H9 (cell line): ENCODE results near the gene HES4. TPM values are rescaled to one million over a fixed set of nuclear protein-coding genes. Genes with fewer than 3 reads are reported as not detected.

ENCODE experiments used
- DNase-seq: peaks from one replicate; pipeline ENCODE4 v3.0.0-alpha.2; 2017
- H2AFZ ChIP-seq: one replicate; pipeline ENCODE4 v1.6.1; 2013; ENCODE audit warnings: mild to moderate bottlenecking, low read length, control low read depth, moderate library complexity
- H2AK5ac ChIP-seq: 2 replicates; pipeline ENCODE4 v1.6.1; 2013; ENCODE audit warnings: low read length, control low read depth, mixed read lengths; ENCODE audit not compliant: insufficient read length
- H2BK120ac ChIP-seq: one replicate; pipeline ENCODE4 v1.6.1; 2013; ENCODE audit warnings: low read depth, mild to moderate bottlenecking, low read length, control low read depth, inconsistent platforms; ENCODE audit not compliant: poor library complexity, severe bottlenecking
- H2BK12ac ChIP-seq: 2 replicates; pipeline ENCODE4 v1.6.1; 2013; ENCODE audit warnings: low read length, control low read depth, mixed read lengths, low read depth; ENCODE audit not compliant: insufficient read length
- H2BK15ac ChIP-seq: 2 replicates; pipeline ENCODE4 v1.6.1; 2013; ENCODE audit warnings: low read depth, low read length, control low read depth
- H2BK20ac ChIP-seq: one replicate; pipeline ENCODE4 v1.6.1; 2013; ENCODE audit warnings: low read depth, mild to moderate bottlenecking, low read length, control low read depth, inconsistent platforms; ENCODE audit not compliant: poor library complexity, severe bottlenecking
- H2BK5ac ChIP-seq: 2 replicates; pipeline ENCODE4 v1.6.1; 2013; ENCODE audit warnings: low read length, control low read depth, mixed read lengths; ENCODE audit not compliant: insufficient read length
- H3K14ac ChIP-seq: 2 replicates; pipeline ENCODE4 v1.6.1; 2013; ENCODE audit warnings: low read length, control low read depth; ENCODE audit not compliant: insufficient read depth
- H3K18ac ChIP-seq: 2 replicates; pipeline ENCODE4 v1.6.1; 2013; ENCODE audit warnings: low read depth, mild to moderate bottlenecking, mixed read lengths, low read length, control low read depth; ENCODE audit not compliant: insufficient read length
- H3K23ac ChIP-seq: 2 replicates; pipeline ENCODE4 v1.6.1; 2013; ENCODE audit warnings: low read length, control low read depth, mixed read lengths, low read depth; ENCODE audit not compliant: insufficient read length
- H3K23me2 ChIP-seq: 2 replicates; pipeline ENCODE4 v1.6.1; 2013; ENCODE audit warnings: low read depth, mild to moderate bottlenecking, mixed read lengths, low read length, control low read depth; ENCODE audit not compliant: insufficient read length, poor library complexity, severe bottlenecking
- H3K27ac ChIP-seq: 2 replicates; pipeline ENCODE4 v1.5.1; 2013; ENCODE audit warnings: low read length, control low read depth, mixed read lengths, low read depth; ENCODE audit not compliant: insufficient read length
- H3K27me3 ChIP-seq: 2 replicates; pipeline ENCODE4 v1.6.1; 2013; ENCODE audit warnings: low read length, control low read depth, inconsistent platforms; ENCODE audit not compliant: insufficient read depth
- H3K4ac ChIP-seq: 2 replicates; pipeline ENCODE4 v1.6.1; 2013; ENCODE audit warnings: low read depth, mild to moderate bottlenecking, control low read depth, inconsistent platforms, low read length, moderate library complexity
- H3K4me1 ChIP-seq: 2 replicates; pipeline ENCODE4 v1.6.1; 2013; ENCODE audit warnings: low read length, control low read depth, inconsistent platforms; ENCODE audit not compliant: insufficient read depth
- H3K4me2 ChIP-seq: 2 replicates; pipeline ENCODE4 v1.6.1; 2013; ENCODE audit warnings: low read length, control low read depth, mixed read lengths; ENCODE audit not compliant: insufficient read length, insufficient read depth
- H3K56ac ChIP-seq: 2 replicates; pipeline ENCODE4 v1.6.1; 2013; ENCODE audit warnings: low read depth, mild to moderate bottlenecking, mixed read lengths, low read length, control low read depth; ENCODE audit not compliant: insufficient read length
- H3K79me1 ChIP-seq: 2 replicates; pipeline ENCODE4 v1.6.1; 2013; ENCODE audit warnings: low read depth, mild to moderate bottlenecking, moderate library complexity, low read length, control low read depth, inconsistent platforms; ENCODE audit not compliant: insufficient read depth, poor library complexity, severe bottlenecking
- H3K79me2 ChIP-seq: 2 replicates; pipeline ENCODE4 v1.6.1; 2013; ENCODE audit warnings: low read length, control low read depth, inconsistent platforms; ENCODE audit not compliant: insufficient read depth
- H3K9ac ChIP-seq: 2 replicates; pipeline ENCODE4 v1.6.1; 2013; ENCODE audit warnings: low read length, control low read depth, mixed read lengths; ENCODE audit not compliant: insufficient read length; ENCODE audit errors: extremely low read depth
- H3K9me3 ChIP-seq: one replicate; pipeline ENCODE4 v1.6.1; 2013; ENCODE audit warnings: low read depth, low read length, inconsistent platforms; ENCODE audit not compliant: control insufficient read depth
- H3T11ph ChIP-seq: one replicate; pipeline ENCODE4 v1.6.1; 2013; ENCODE audit warnings: mild to moderate bottlenecking, low read length, control low read depth, inconsistent platforms
- H4K20me1 ChIP-seq: one replicate; pipeline ENCODE4 v1.6.1; 2013; ENCODE audit not compliant: control insufficient read depth, insufficient read length, insufficient read depth
- H4K5ac ChIP-seq: 2 replicates; pipeline ENCODE4 v1.6.1; 2013; ENCODE audit warnings: low read depth, mild to moderate bottlenecking, mixed read lengths, low read length, control low read depth; ENCODE audit not compliant: insufficient read length
- H4K8ac ChIP-seq: replicated peaks from 2 replicates; pipeline ENCODE4 v1.6.1; 2013; ENCODE audit warnings: low read length, control low read depth, mixed read lengths, low read depth; ENCODE audit not compliant: insufficient read length
- H4K91ac ChIP-seq: 2 replicates; pipeline ENCODE4 v1.6.1; 2013; ENCODE audit warnings: low read depth, mild to moderate bottlenecking, moderate library complexity, mixed read lengths, low read length, control low read depth; ENCODE audit not compliant: insufficient read length
- H3K27ac Mint-ChIP-seq, 3 experiments: 2 replicates in 2 of 3; 3 replicates in 1 of 3; pipeline ENCODE4 v1.8.0; 2020 to 2021; ENCODE audit warnings: mixed read lengths in 3 of 3, mild to moderate bottlenecking in 1 of 3, moderate library complexity in 1 of 3
- H3K27me3 Mint-ChIP-seq: 2 replicates; pipeline ENCODE4 v1.8.0; 2021; ENCODE audit warnings: low read depth, mild to moderate bottlenecking, moderate library complexity, mixed read lengths
- H3K36me3 Mint-ChIP-seq, 3 experiments: 2 replicates in 2 of 3; 3 replicates in 1 of 3; pipeline ENCODE4 v1.8.0; 2020 to 2021; ENCODE audit warnings: low read depth in 3 of 3, mixed read lengths in 3 of 3; ENCODE audit not compliant: insufficient read depth in 1 of 3
- H3K4me1 Mint-ChIP-seq, 2 experiments: 2 replicates each; pipeline ENCODE4 v1.8.0; 2020; ENCODE audit warnings: mixed read lengths in 2 of 2
- H3K4me3 Mint-ChIP-seq, 2 experiments: 2 replicates in 1 of 2; 3 replicates in 1 of 2; pipeline ENCODE4 v1.8.0; 2020 to 2021; ENCODE audit warnings: mild to moderate bottlenecking in 2 of 2, mixed read lengths in 2 of 2, moderate library complexity in 1 of 2
- H3K9me3 Mint-ChIP-seq, 2 experiments: 2 replicates in 1 of 2; 3 replicates in 1 of 2; pipeline ENCODE4 v1.8.0; 2020; ENCODE audit warnings: mild to moderate bottlenecking in 2 of 2, mixed read lengths in 2 of 2, moderate library complexity in 1 of 2
- CTCF ChIP-seq: fragments of 200-600 bp; sonication (generic); conservative IDR thresholded peaks from 3 replicates; pipeline ENCODE4 v1.8.0; 2021; ENCODE audit warnings: antibody characterized with exemption, mild to moderate bottlenecking
- WGBS: extraction: QIAGEN DNeasy Blood & Tissue Kit; methylation state at CpG from one replicate; pipeline ENCODE4 v1.1.7; 2013; ENCODE audit warnings: missing lambda C conversion rate, low lambda C conversion rate, mixed read lengths; ENCODE audit not compliant: insufficient read length; ENCODE audit errors: extremely low coverage; 5-methylcytosine and 5-hydroxymethylcytosine counted together
- total RNA-seq: library from RNA; stranded (reverse); gene quantifications from 2 replicates; pipeline ENCODE4 v1.2.1, GENCODE V29; 2021

Gene HES4
- total RNA-seq, 1 experiment from 2014 or later, result 4.0 TPM

GRCh38 chr1:1034439-1034781, 34.5 kb upstream of the HES4 start:
- Histone ChIP-seq H4K91ac (no peak overlapping the region), H3K9ac (no peak overlapping the region), H3K4me2 (peak overlapping the region; percentile 29), H4K20me1 (no peaks in the 10 kb centered on the region), H3K18ac (no peak overlapping the region), H2AK5ac (no peak overlapping the region), H3K9me3 (no peaks in the 10 kb centered on the region), H3K4ac (no peak overlapping the region), H3K4me1 (peaks cover 4% of the 10 kb centered on the region; the same call in 1 of the 2 replicates), H2BK15ac (no peak overlapping the region), H3T11ph (no peak overlapping the region), H3K23ac (no peak overlapping the region), H4K8ac (no peak overlapping the region), H3K79me1 (no peaks in the 10 kb centered on the region), H3K56ac (no peak overlapping the region), H2BK120ac (no peak overlapping the region), H2BK12ac (no peak overlapping the region), H2BK20ac (no peak overlapping the region), H3K79me2 (no peaks in the 10 kb centered on the region), H3K14ac (no peak overlapping the region), H2AFZ (no peak overlapping the region), H3K23me2 (peaks cover 10% of the 10 kb centered on the region), H3K27me3 (no peaks in the 10 kb centered on the region; the same call in 1 of the 2 replicates), H2BK5ac (no peak overlapping the region), H3K27ac (no peak overlapping the region), H4K5ac (no peak overlapping the region)
- no CpG with 5 or more reads among the region's 30 CpGs for WGBS
- no peak for TF ChIP-seq CTCF
- Mint-ChIP-seq H3K27me3 (peaks cover 49% of the 10 kb centered on the region), H3K27ac (no peak overlapping the region), H3K4me1 (peaks cover 10 to 24% of the 10 kb centered on the region in 2 experiments), H3K9me3 (no peaks in the 10 kb centered on the region), H3K36me3 (peaks cover 6 to 18% (median 17%) of the 10 kb centered on the region in 3 experiments; a peak in 6 of 7 replicates), H3K4me3 (peak overlapping the region; percentile 60 to 82)
- DNase-seq, result no peak
